GM23248 (cell line): ENCODE results near the gene CTNND2.

Experiments
- EZH2 ChIP-seq: fragments of 200-600 bp; sonication (generic); IDR thresholded peaks from 2 replicates; pipeline ENCODE4 v1.6.1; 2018; ENCODE audit warnings: antibody characterized with exemption, mild to moderate bottlenecking; ENCODE audit not compliant: insufficient read depth, poor library complexity, severe bottlenecking
- EZH2phosphoT487 ChIP-seq: fragments of 200-600 bp; sonication (generic); IDR thresholded peaks from 2 replicates; pipeline ENCODE4 v1.6.1; 2018; ENCODE audit warnings: antibody characterized with exemption, moderate library complexity, mild to moderate bottlenecking, low read depth; ENCODE audit not compliant: insufficient read depth

- TF ChIP-seq EZH2 (no peak), EZH2phosphoT487 (no peak)
Observed at GRCh38 chr5:11121885-11122284, 782.4 kb downstream of the CTNND2 start.
